NCI-H2227 treated with DMSO at 0.1 percent for 48 hours (cell line): ENCODE measurements around the gene ICAM2.

Experiments
- DNase-seq: peaks from one replicate; lab custom pipeline; 2025; lab: John Stamatoyannopoulos, UW

Gene ICAM2

GRCh38 chr17:64020056-64020766 lies at the start of gene ICAM2:
Gene ICAM2, minus strand, starts transcription at chr17:64020633. Its CDS starts 13,942 bp downstream, at chr17:64006691.
- no peak for DNase-seq

- no peak for DNase-seq
These were observed 49.8 kb upstream of the ICAM2 start for GRCh38 chr17:64070213-64070612.

DNA sequence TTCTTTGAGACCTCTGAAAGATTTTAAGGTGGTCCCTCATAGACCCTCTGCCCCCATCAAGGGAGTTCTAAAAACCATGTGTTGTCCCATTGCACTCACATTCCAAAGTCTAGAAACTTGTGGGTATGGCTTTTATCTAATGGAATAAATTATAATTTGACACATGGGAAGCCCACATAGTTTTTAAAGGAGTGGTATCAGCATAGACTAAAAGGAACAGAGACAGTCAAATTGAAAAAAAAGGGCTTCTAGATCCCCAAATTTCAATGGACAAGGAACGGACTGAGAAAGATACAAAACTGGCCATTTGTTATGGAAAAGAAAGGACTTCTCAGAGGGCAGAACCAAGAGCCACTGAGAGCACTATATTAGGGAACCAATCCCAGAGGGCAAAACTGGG lies 48.7 kb upstream of the ICAM2 start:
- no peak for DNase-seq

DNA sequence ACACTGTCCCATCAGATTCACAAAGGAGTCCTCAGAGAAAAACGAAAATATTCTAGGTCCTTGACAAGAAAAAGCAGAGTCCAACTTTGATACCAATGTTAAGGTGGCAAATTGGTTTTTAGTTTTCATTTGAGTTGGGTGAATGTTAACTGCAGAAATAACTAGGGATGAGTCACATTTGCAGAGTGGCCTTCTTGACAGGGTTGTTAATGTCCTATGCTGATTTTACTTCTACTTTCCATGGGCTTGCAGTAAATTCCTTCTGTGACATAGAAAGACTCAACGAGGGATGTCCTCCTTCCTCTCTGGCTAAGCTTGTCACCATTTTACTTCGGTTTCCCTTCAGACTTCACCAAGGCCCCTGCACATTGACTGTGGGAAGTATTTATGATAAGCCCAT lies 47.2 kb upstream of the ICAM2 start:
- DNase-seq = no peak

GRCh38 chr17:64066716-64067115 lies 46.3 kb upstream of the ICAM2 start:
- no peak for DNase-seq

- DNase-seq = no peak
These were observed 44.7 kb upstream of the ICAM2 start for GRCh38 chr17:64065161-64065560.

DNA sequence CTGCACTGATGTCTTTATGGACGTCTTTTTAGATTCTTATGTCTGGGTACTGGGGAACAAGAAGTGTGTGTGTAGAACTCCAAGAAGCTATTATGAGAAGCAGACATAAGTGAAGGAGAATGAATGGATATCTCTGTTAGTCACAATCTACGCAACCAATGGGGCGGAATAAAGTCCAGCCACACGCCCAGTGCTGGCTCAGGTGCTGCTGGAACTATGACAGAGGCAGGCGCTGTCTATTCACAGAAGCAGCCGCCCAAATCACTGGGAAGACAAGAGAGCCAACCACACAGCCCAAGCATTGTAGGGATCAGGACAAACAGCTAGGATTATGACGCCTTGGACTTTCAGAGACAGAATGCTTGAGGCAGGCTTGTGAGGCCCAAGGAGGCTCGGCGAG lies 43.9 kb upstream of the ICAM2 start:
- no peak for DNase-seq

GRCh38 chr17:64063766-64064224 lies 43.4 kb upstream of the ICAM2 start:
- no peak for DNase-seq

GRCh38 chr17:64063088-64063487 lies 42.7 kb upstream of the ICAM2 start:
- no peak for DNase-seq

DNA sequence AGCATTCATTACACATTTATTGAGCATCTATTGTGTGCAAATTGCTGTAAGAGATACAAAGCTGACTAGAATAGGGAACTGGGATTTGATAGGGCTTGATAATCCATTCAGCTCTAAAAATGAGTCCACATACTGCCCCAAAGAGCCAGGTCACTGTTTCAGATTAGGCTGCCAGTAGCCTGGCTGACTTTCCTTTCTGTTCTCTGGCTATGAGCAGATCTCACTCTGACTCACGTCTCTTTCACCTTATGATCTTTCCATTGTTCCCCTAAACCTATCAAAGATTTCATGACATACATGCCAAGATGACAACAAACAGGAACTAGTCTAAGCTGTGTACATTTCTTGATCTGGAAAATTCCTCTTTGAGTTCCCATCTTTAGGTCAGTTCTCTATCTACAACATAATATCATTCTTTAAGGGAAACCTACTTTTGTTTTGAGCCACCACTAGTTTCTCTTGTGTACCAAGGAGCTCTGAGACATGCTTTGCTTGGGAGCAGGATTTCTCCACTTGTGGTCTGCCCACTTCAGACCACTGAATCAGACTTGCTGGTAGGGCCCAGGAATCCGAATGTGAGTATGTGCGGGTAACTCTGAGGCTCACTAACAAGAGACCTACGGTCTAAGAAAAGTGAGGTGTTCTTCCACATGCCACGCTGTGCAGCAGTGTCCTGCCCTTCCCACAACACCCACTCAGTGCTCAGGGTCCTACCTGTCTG lies 40.9 kb upstream of the ICAM2 start:
- no peak for DNase-seq

DNA sequence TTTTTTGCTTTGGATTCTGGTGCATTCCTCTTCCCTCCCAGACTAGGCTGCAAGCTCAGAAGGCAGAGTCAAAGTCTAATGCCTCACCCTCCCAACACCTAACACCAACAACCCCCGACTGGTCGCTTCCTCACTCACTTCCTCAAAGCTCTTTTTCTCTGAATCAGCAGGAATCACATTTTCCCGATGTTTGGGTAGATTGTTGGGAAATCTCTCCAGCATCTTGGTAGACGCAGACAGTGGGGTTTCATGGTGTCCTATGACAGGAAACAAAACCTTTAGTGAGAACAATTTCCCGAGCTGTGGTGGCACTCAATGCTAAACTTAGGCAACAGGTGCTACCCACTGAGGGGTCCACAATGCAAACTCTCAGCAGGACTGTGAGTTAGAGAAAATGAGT lies 39.9 kb upstream of the ICAM2 start:
- no peak for DNase-seq

GRCh38 chr17:64059756-64060155 lies 39.3 kb upstream of the ICAM2 start:
- DNase-seq = no peak

GRCh38 chr17:64058621-64059020 lies 38.2 kb upstream of the ICAM2 start:
- DNase-seq = no peak

- DNase-seq = no peak
These were observed 37.3 kb upstream of the ICAM2 start for GRCh38 chr17:64057701-64058263.

DNA sequence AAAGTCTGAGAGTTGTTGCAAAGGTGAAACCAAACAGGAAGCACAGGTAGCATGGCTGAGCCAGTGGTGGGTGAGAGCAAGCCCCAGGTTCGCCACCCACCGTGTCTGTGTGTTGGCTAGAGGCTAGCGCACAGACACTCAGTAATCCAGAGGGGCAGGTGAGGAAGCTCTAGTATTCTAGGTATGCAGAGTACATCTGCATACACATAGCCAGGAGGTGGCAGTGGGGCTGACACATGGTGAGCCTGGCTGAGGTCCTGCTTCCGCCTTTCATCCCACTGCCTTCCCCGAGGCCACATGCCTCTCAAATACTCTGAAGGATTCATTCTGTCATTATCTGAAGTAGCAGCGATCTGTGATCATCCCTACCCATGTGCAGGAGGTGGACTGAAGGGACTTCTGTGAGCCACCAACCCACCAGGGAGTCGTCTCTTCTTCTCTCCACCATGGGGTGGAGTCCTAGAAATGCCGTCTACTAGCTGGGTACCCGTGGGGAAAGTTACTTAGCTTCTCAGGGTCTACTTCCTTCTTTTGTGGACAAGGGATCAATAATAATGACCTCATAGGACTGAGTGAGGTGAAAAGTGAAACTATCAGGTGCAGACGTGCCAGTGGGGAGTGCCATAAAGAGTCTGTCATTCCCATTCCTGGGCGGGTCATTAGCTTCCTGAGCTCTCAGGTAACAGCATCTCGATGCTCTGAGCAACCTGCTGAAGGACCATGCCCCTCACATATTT lies 36.0 kb upstream of the ICAM2 start:
- DNase-seq = no peak

DNA sequence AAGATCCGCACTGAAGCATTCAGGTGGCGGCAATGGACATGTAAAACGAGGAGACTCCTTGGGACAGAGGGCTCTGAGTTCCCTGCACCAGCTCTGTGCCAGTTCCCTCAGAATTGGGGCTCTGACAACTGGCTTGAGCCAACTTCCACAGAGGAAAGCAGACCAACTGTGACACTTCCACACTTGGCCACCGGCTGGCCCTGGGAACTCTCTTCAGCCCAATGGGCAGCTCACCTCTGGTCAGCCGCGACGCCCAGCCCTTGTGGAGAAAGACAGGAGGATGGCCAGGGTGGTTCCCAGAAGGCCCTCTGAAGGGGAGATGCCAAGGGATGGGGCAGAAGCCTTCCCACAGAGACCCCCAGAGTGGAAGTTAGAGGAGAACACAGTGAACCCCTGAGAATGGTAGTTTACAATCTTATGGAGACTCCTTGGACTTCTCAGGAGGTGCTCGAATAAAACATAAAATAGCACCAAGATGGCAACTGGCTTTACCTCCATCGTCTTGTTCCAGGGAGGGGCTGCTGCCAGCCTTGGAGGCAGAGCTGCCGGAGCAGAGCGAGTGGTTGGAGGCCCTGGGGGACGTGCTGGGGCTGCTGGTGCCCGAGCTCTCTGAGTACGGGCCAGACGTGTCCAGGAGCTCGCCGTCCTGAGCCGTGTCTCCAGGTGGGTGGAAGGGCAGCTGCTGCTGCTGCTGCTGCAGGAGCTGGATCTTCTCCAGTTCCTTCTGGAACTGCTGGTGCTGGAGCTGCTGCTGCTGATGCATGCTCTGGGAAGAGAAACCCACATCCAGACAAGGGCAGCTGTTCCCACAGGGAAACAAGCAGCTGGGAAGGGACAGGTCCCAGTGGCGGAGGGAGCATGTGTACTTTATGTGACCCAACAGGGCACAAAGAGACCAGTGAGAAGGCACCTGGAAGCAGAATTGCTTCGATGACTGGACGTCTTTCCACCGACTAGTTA lies 35.0 kb upstream of the ICAM2 start:
- no peak for DNase-seq

DNA sequence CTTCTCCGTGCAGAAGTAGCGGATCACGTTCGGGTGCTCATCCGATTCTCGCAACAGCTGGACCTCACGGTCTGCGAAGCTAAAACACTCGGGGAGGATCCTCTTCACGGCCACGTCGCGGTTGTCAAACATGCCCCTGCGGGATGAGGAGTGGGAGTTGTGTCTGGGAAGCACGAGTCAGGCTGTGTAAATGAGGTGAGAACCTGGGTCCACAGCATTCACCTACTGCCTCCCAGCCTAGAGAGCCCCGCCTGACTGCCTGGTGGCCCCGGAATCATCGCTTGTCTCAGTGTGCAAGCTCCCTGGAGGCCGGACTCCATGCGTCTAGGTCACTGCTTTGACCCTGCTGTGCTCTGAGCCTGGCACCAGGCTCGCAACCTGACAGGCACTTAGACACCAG lies 33.9 kb upstream of the ICAM2 start:
- no peak for DNase-seq

- no peak for DNase-seq
These were observed 32.7 kb upstream of the ICAM2 start for GRCh38 chr17:64053101-64053500.

DNA sequence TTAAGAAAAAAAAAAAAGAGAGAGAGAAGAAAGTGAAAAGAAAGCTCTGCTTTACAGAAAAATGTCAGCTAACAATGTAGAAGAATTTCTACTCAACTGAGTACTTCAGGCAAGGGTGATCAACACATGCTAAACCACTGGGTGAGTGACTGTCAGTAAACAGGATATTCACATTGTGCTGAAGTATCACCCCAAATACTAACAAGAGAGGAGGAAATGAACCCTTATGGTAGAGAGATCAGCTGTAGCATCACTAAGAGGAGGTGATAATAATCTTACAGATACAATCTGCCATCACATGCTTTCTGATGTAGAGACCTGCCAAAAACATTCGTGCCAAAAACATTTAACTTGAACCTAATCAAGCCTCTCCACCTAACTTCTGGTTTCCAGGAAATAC lies 30.7 kb upstream of the ICAM2 start:
- no peak for DNase-seq

GRCh38 chr17:64048805-64049204 lies 28.4 kb upstream of the ICAM2 start:
- DNase-seq = no peak

GRCh38 chr17:64045176-64045575 lies 24.7 kb upstream of the ICAM2 start:
- no peak for DNase-seq
